Smooth muscle cell (in vitro differentiated cells): ENCODE measurements around the gene SYN1. TPM values are rescaled to one million over a fixed set of nuclear protein-coding genes. Genes with fewer than 3 reads are reported as not detected.

ENCODE experiments used
- DNase-seq: peaks from one replicate; lab custom pipeline; 2025; ENCODE audit not compliant: unreplicated experiment; lab: John Stamatoyannopoulos, UW
- H2AFZ ChIP-seq: fragments of 200-600 bp; sonication (generic); 2 replicates; pipeline ENCODE4 v1.6.0; 2016; ENCODE audit warnings: antibody characterized with exemption, low read depth, mild to moderate bottlenecking
- H3F3A ChIP-seq: fragments of 200-600 bp; sonication (generic); 2 replicates; pipeline ENCODE4 v1.6.0; 2017; ENCODE audit warnings: antibody characterized with exemption, low read depth
- H3K27ac ChIP-seq: fragments of 200-600 bp; sonication (generic); 2 replicates; pipeline ENCODE4 v1.5.1; 2016; ENCODE audit warnings: low read depth, mild to moderate bottlenecking
- H3K27me3 ChIP-seq: fragments of 200-600 bp; sonication (generic); 2 replicates; pipeline ENCODE4 v1.6.1; 2016; ENCODE audit warnings: low read depth, mild to moderate bottlenecking
- H3K36me3 ChIP-seq: fragments of 200-600 bp; sonication (generic); 2 replicates; pipeline ENCODE4 v1.5.1; 2016; ENCODE audit warnings: low read depth
- H3K4me1 ChIP-seq: fragments of 200-600 bp; sonication (generic); 2 replicates; pipeline ENCODE4 v1.5.1; 2016; ENCODE audit warnings: low read depth
- H3K4me2 ChIP-seq: fragments of 200-600 bp; sonication (generic); 2 replicates; pipeline ENCODE4 v1.6.0; 2016; ENCODE audit warnings: mild to moderate bottlenecking
- H3K4me3 ChIP-seq: fragments of 200-600 bp; sonication (generic); 2 replicates; pipeline ENCODE4 v1.5.1; 2016; ENCODE audit warnings: mild to moderate bottlenecking
- H3K79me2 ChIP-seq: fragments of 200-600 bp; sonication (generic); 2 replicates; pipeline ENCODE4 v1.6.0; 2016; ENCODE audit warnings: low read depth, mild to moderate bottlenecking
- H3K9ac ChIP-seq: fragments of 200-600 bp; sonication (generic); 2 replicates; pipeline ENCODE4 v1.6.0; 2016; ENCODE audit warnings: low read depth
- H3K9me3 ChIP-seq: fragments of 200-600 bp; sonication (generic); replicated peaks from 2 replicates; pipeline ENCODE4 v1.5.1; 2016; ENCODE audit warnings: low read depth
- H4K20me1 ChIP-seq: fragments of 200-600 bp; sonication (generic); 2 replicates; pipeline ENCODE4 v1.6.0; 2016; ENCODE audit warnings: low read depth
- WGBS: methylation state at CpG from one replicate; pipeline ENCODE4 v1.1.7; 2016; ENCODE audit warnings: low lambda C conversion rate; 5-methylcytosine and 5-hydroxymethylcytosine counted together
- polyA plus RNA-seq: library from polyadenylated mRNA; unstranded; fragments of >200 nt; fragmentation: Nextera tagmentation; extraction: Ambion mirVana; gene quantifications from 2 replicates; pipeline ENCODE4 v1.2.1, GENCODE V29; 2016
- total RNA-seq: library from RNA; depleted of rRNA; stranded (reverse); fragments of >200 nt; gene quantifications from 2 replicates; pipeline ENCODE4 v1.2.3, GENCODE V29; 2014
- TF ChIP-seq, protein P1 (sequence below): fragments of 200-600 bp; sonication (generic); IDR thresholded peaks from 2 replicates; pipeline ENCODE4 v1.5.1; 2017; ENCODE audit warnings: borderline replicate concordance, mild to moderate bottlenecking, antibody characterized with exemption; ENCODE audit not compliant: insufficient read depth, poor library complexity, severe bottlenecking

Gene SYN1
- total and polyA plus RNA-seq, 2 experiments from 2014 or later: 5.1 to 9.1 TPM

DNA sequence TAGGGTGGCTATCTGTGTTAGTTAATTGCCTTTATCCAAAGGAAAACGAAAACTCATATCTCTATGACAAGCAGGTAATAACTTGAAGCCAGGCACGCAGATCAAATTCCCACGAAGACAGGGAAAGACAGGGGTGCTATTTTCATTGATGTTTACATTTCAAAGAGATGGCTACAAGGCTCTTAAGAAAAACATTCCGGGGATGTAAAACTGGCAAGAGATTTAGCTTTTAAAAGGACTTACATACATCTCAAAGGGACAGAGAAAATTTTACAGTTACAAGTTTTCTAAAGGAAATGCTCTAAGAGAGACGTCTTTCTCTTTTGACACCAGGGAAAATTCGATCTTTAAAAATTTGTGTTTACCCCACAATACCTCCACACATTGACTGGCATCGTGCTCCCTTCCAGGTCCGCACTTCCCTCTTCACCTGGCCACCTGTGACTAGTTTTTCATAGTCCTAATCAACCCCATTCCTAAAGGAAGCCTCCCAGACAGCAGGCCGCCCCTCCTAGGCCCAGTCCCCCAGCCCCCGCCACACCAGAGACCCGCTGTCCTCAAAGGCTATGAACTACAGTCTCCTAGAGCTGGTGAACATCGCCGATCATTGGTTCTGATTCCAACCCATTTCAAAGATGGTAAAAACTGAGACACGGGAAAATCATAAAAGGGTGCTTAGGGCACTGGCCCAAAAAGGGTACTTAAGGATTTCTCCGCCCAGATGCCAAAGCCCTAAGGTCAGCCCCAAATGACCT, 59.3 kb downstream of the SYN1 start:
- Histone ChIP-seq H3K9me3 (no peaks in the 10 kb centered on the region), H3K27me3 (no peaks in the 10 kb centered on the region), H3K27ac (peak overlapping the region; percentile 94), H3K9ac (peak overlapping the region; percentile 80), H3K4me1 (no peaks in the 10 kb centered on the region), H3K4me2 (peak overlapping the region; percentile 79), H3F3A (no peaks in the 10 kb centered on the region), H3K4me3 (peak overlapping the region; percentile 72), H4K20me1 (peaks cover 4% of the 10 kb centered on the region), H3K79me2 (peaks cover 5% of the 10 kb centered on the region), H2AFZ (peak overlapping the region; percentile 28), H3K36me3 (no peaks in the 10 kb centered on the region)
- WGBS: 39% methylated on average over 15 of the region's 15 CpGs
- TF ChIP-seq, protein P1, sequence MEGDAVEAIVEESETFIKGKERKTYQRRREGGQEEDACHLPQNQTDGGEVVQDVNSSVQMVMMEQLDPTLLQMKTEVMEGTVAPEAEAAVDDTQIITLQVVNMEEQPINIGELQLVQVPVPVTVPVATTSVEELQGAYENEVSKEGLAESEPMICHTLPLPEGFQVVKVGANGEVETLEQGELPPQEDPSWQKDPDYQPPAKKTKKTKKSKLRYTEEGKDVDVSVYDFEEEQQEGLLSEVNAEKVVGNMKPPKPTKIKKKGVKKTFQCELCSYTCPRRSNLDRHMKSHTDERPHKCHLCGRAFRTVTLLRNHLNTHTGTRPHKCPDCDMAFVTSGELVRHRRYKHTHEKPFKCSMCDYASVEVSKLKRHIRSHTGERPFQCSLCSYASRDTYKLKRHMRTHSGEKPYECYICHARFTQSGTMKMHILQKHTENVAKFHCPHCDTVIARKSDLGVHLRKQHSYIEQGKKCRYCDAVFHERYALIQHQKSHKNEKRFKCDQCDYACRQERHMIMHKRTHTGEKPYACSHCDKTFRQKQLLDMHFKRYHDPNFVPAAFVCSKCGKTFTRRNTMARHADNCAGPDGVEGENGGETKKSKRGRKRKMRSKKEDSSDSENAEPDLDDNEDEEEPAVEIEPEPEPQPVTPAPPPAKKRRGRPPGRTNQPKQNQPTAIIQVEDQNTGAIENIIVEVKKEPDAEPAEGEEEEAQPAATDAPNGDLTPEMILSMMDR: no peak
- no peak for DNase-seq

DNA sequence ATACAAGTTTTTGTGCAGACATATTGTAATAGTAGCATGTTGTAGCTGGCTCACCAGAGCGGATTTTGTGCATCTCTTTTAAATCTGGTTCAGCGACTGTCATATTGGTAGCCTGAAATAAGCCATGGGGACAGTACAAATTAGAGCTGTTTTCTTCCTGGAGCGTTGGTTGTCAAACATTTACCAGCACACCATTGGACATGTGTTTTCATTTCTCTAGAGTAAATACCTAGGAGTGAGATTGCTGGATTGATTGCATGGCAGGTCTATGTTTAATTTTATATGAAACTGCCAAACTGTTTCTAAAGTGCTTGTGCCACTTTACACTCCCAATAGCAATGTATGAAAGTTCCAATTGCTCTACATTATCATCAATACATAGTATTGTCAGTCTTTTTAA, 61.2 kb downstream of the SYN1 start:
- H3K4me3 ChIP-seq: no peak overlapping the region
- no peak overlapping the region for H3K9ac ChIP-seq
- peaks cover 2% of the 10 kb centered on the region for H4K20me1 ChIP-seq
- peaks cover 5% of the 10 kb centered on the region for H3K79me2 ChIP-seq
- no peaks in the 10 kb centered on the region for H3K4me1 ChIP-seq
- no peak overlapping the region for H2AFZ ChIP-seq
- no peaks in the 10 kb centered on the region for H3K9me3 ChIP-seq
- no peak overlapping the region for H3K27ac ChIP-seq
- no peaks in the 10 kb centered on the region for H3K36me3 ChIP-seq
- no peaks in the 10 kb centered on the region for H3K27me3 ChIP-seq
- TF ChIP-seq, protein P1: no peak
- no peaks in the 10 kb centered on the region for H3F3A ChIP-seq
- DNase-seq: no peak
- H3K4me2 ChIP-seq: no peak overlapping the region
- WGBS: 81% methylated on average over 3 of the region's 3 CpGs

DNA sequence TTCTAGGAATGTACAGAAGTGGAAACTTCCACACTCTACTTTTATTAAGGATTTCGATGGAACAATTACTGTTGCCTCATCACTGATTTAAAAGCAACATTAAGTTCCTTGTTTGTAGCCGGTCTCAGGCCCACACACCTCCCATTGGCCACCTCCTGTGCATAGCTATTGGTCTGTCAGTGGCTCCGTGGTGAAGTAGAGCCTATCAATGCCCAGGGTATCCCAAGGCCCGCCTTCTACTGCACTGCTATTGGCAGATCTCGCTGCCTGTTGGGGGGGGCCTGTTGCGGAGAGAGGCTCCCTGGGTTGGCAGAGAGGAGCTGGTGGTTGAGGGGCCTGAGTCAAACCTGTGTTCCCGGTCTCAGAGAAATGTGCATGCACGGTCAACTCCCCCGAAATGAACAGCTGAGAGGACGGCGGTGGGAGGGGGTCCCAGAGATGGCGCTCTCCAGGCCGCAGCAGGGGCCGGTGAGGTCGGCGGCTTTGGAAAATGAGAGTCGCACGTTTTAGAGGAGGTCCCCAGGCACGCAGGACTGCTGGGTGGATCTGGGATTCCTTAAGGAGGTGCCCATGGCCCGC, 63.5 kb downstream of the SYN1 start:
- Histone ChIP-seq H3K4me2 (peak overlapping the region; percentile 78), H3K9ac (peak overlapping the region; percentile 16), H3F3A (no peaks in the 10 kb centered on the region), H3K4me3 (peak overlapping the region; percentile 57), H3K9me3 (no peaks in the 10 kb centered on the region), H3K4me1 (no peaks in the 10 kb centered on the region), H3K27ac (peak overlapping the region; percentile 51), H3K79me2 (no peaks in the 10 kb centered on the region), H3K36me3 (no peaks in the 10 kb centered on the region), H3K27me3 (no peaks in the 10 kb centered on the region), H2AFZ (peak overlapping the region; percentile 60), H4K20me1 (no peaks in the 10 kb centered on the region)
- WGBS: 40% methylated on average over 20 of the region's 20 CpGs
- peak; percentile 30 for DNase-seq
- TF ChIP-seq, protein P1: no peak

DNA sequence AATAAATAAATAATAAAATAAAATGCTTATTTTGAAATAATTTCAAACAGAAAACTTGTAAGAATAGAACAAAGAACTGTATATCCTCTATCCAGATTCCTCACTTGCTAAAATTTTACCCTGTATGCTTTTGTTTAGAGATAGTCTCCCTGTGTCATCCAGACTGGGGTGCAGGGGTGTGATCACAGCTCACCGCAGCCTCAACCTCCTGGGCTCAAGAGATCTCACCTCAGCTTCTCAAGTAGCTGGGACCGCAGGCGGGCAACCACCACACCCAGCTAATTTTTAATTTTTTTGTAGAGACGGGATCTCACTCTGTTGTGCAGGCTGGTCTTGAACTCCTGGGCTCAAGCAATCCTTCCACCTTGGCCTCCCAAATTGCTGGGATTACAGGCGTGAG, 76.2 kb downstream of the SYN1 start:
- TF ChIP-seq, protein P1: no peak
- no peak for DNase-seq
- Histone ChIP-seq H3K36me3 (no peaks in the 10 kb centered on the region), H3K27ac (no peak overlapping the region), H3K9ac (no peak overlapping the region), H4K20me1 (no peaks in the 10 kb centered on the region), H3K4me1 (peaks cover 6% of the 10 kb centered on the region), H3K4me2 (no peak overlapping the region), H3K9me3 (no peaks in the 10 kb centered on the region), H3K79me2 (no peaks in the 10 kb centered on the region), H2AFZ (no peak overlapping the region), H3K4me3 (no peak overlapping the region), H3F3A (no peaks in the 10 kb centered on the region), H3K27me3 (no peaks in the 10 kb centered on the region)
- WGBS: 92% methylated on average over 5 of the region's 5 CpGs
